Endothelial cell of umbilical vein (primary cell): ENCODE data around the gene MCF2L. TPM values are rescaled to one million over a fixed set of nuclear protein-coding genes. Genes with fewer than 3 reads are reported as not detected.
"Not testable (repeated sequence)": the region's sequence is repeated elsewhere in the genome, so short reads cannot be mapped to it uniquely, and the experiment has no call there.

Source experiments
- BruUV-seq: library from RNA; stranded (reverse); fragments of 400-500 nt; replicated peaks from 2 replicates; lab custom pipeline; 2021; lab: Mats Ljungman, UMichigan
- CTCF ChIA-PET: fragments of 300-600, 350-600 bp; sonication (Branson Sonifier 250); formaldehyde crosslinking; loops from one replicate; lab custom pipeline; 2021; ENCODE audit warnings: antibody characterized with exemption, inconsistent platforms; lab: Charles Lee
- POLR2A ChIA-PET: fragments of 300-600, 350-600 bp; sonication (Branson Sonifier 250); formaldehyde crosslinking; loops from one replicate; lab custom pipeline; 2021; ENCODE audit warnings: antibody characterized with exemption, inconsistent platforms; lab: Charles Lee
- DNase-seq: peaks from one replicate; pipeline ENCODE4 v3.0.0-alpha.2; 2011; ENCODE audit warnings: low read depth, low spot score
- FAIRE-seq: peaks from 2 replicates; lab custom pipeline; 2011; peaks lifted over from hg19 to GRCh38; lab: Jason Lieb, UNC
- H2AFZ ChIP-seq: 2 replicates; pipeline ENCODE4 v1.6.0; 2012; ENCODE audit warnings: low read depth, low read length, control low read depth, inconsistent platforms
- H3K27ac ChIP-seq: 2 replicates; pipeline ENCODE4 v1.5.1; 2011; ENCODE audit warnings: low read depth, mild to moderate bottlenecking, control low read depth, low read length, moderate library complexity; ENCODE audit not compliant: insufficient read depth
- H3K27me3 ChIP-seq, 2 experiments: 2 replicates each; pipeline versions ENCODE4 v1.6.0 to v1.6.1; 2011; ENCODE audit warnings: low read length in 2 of 2, mixed read lengths in 1 of 2; ENCODE audit not compliant: control insufficient read depth in 2 of 2, insufficient read depth in 2 of 2
- H3K36me3 ChIP-seq, 2 experiments: 2 replicates in 1 of 2; 3 replicates in 1 of 2; pipeline ENCODE4 v1.5.1; 2011; ENCODE audit warnings: low read length in 2 of 2, mild to moderate bottlenecking in 1 of 2, moderate library complexity in 1 of 2; ENCODE audit not compliant: control insufficient read depth in 2 of 2, insufficient read depth in 2 of 2; ENCODE audit errors: extremely low read depth in 1 of 2
- H3K4me1 ChIP-seq: 3 replicates; pipeline ENCODE4 v1.5.1; 2011; ENCODE audit warnings: mild to moderate bottlenecking, low read length; ENCODE audit not compliant: control insufficient read depth, insufficient read depth; ENCODE audit errors: extremely low read depth
- H3K4me2 ChIP-seq: 2 replicates; pipeline ENCODE4 v1.6.1; 2011; ENCODE audit warnings: low read length, control low read depth, mixed read lengths; ENCODE audit not compliant: insufficient read depth
- H3K4me3 ChIP-seq, 3 experiments: fragments of 200-600 bp in 1 of 3; sonication (generic), shearing (Covaris generic) in 1 of 3; replicated peaks in 1 of 3; 2 replicates each; pipeline ENCODE4 v1.5.1; 2011 to 2016; ENCODE audit warnings: control low read depth in 3 of 3, low read length in 3 of 3, mild to moderate bottlenecking in 2 of 3, inconsistent platforms in 1 of 3, low read depth in 1 of 3, moderate library complexity in 1 of 3; ENCODE audit not compliant: insufficient read depth in 1 of 3
- H3K79me2 ChIP-seq: 2 replicates; pipeline ENCODE4 v1.6.0; 2012; ENCODE audit warnings: low read length, inconsistent platforms; ENCODE audit not compliant: control insufficient read depth, insufficient read depth
- H3K9ac ChIP-seq: replicated peaks from 2 replicates; pipeline ENCODE3; 2011; ENCODE audit warnings: low read length, control low read depth; ENCODE audit not compliant: insufficient read depth; ENCODE audit errors: extremely low read depth
- H3K9me1 ChIP-seq: replicated peaks from 3 replicates; pipeline ENCODE4 v1.6.0; 2011; ENCODE audit warnings: mild to moderate bottlenecking, low read length; ENCODE audit not compliant: control insufficient read depth, insufficient read depth; ENCODE audit errors: extremely low read depth
- H3K9me3 ChIP-seq: replicated peaks from 2 replicates; pipeline ENCODE4 v1.5.1; 2012; ENCODE audit warnings: low read length, inconsistent platforms; ENCODE audit not compliant: control insufficient read depth, insufficient read depth
- H4K20me1 ChIP-seq: replicated peaks from 2 replicates; pipeline ENCODE3; 2011; ENCODE audit warnings: mild to moderate bottlenecking, low read length; ENCODE audit not compliant: control insufficient read depth, insufficient read depth; ENCODE audit errors: extremely low read depth
- EZH2 ChIP-seq: IDR thresholded peaks from 2 replicates; pipeline ENCODE4 v1.6.1; 2012; ENCODE audit warnings: borderline replicate concordance, low read depth, mild to moderate bottlenecking, moderate library complexity, low read length, inconsistent platforms; ENCODE audit not compliant: severe bottlenecking
- FOS ChIP-seq: IDR thresholded peaks from 2 replicates; pipeline ENCODE4 v1.6.1; 2011; ENCODE audit warnings: mild to moderate bottlenecking, low read length, moderate library complexity, borderline replicate concordance; ENCODE audit not compliant: insufficient read depth
- POLR2A ChIP-seq: IDR thresholded peaks from 2 replicates; pipeline ENCODE4 v1.6.1; 2012; ENCODE audit warnings: low read depth, mild to moderate bottlenecking, control low read depth, low read length
- dilution Hi-C: fragments of 300-500 bp; cut with MboI; formaldehyde crosslinking; loops from one replicate; pipeline ENCODE4 v1.15.0; 2019; ENCODE audit warnings: low sequenced_read_pairs; ENCODE audit not compliant: extremely low pct_ligation_motif_present
- intact Hi-C: fragments of 100-400 bp; cut with micrococcal nuclease; formaldehyde crosslinking; loops from one replicate; pipeline ENCODE4 v1.10.0; 2022
- polyA plus RNA-seq, 4 experiments: library from polyadenylated mRNA; depleted of rRNA in 3 of 4; stranded (reverse) in 3 of 4; unstranded in 1 of 4; fragments of >200 nt; gene quantifications; 2 replicates each; pipeline versions ENCODE4 v1.2.1 to v1.2.3, GENCODE V29; 2011 to 2012; ENCODE audit warnings: missing spikeins in 1 of 4
- total RNA-seq: library from RNA; stranded (reverse); gene quantifications from 2 replicates; pipeline ENCODE4 v1.2.3, GENCODE V29; 2021
- TF ChIP-seq, protein P1 (sequence below), 2 donors: IDR thresholded peaks; 1 replicate in 1 of 2; 2 replicates in 1 of 2; pipeline ENCODE4 v1.5.1; 2011; ENCODE audit warnings: low read length in 2 of 2, mild to moderate bottlenecking in 2 of 2, moderate library complexity in 2 of 2, control low read depth in 1 of 2, inconsistent platforms in 1 of 2, low read depth in 1 of 2; ENCODE audit not compliant: insufficient read depth in 1 of 2; ENCODE audit errors: extremely low read depth in 1 of 2

Gene MCF2L
- total and polyA plus RNA-seq, 2 donors (not counting 3 experiments of a cell fraction or from before 2014, with no cell fraction given), result 0.33 to 0.58 TPM

DNA sequence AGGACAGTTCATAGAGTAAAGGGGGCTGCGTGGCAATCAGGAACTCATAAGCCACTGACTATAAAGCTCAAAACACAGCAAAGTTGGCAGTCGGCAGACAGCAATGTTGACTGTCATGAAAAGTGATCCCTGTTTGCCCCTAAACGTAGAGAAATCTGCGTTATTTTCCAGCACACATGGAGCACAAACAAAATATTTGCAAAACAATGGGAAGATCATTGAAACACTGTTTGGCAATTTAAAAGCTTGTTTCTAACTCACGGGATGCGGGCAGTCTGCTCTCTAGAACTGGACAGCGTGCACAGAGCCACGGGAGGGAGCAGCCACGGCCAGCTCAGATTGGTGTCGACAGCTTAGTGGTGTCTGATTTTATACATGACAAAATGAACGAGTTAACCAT is 130.1 kb downstream of the MCF2L start:
- no TSS peak for BruUV-seq
- CTCF ChIA-PET, result interaction anchor here (1.0 to 1.3 kb wide), 2 partner anchors 10 to 13 kb away, joined by 3 to 5 read pairs; no protein-coding TSS in a partner anchor
- no peaks in the 10 kb centered on the region for H3K79me2 ChIP-seq
- no peak overlapping the region for H2AFZ ChIP-seq
- dilution Hi-C loops, result no loop called here
- no peaks in the 10 kb centered on the region for H3K36me3 ChIP-seq
- H3K9ac ChIP-seq, result no peak overlapping the region
- POLR2A ChIA-PET, result no interaction called here
- H3K4me2 ChIP-seq, result no peak overlapping the region
- H3K4me3 ChIP-seq, result no peak overlapping the region
- no peaks in the 10 kb centered on the region for H3K4me1 ChIP-seq
- no peaks in the 10 kb centered on the region for H4K20me1 ChIP-seq
- TF ChIP-seq, protein P1, sequence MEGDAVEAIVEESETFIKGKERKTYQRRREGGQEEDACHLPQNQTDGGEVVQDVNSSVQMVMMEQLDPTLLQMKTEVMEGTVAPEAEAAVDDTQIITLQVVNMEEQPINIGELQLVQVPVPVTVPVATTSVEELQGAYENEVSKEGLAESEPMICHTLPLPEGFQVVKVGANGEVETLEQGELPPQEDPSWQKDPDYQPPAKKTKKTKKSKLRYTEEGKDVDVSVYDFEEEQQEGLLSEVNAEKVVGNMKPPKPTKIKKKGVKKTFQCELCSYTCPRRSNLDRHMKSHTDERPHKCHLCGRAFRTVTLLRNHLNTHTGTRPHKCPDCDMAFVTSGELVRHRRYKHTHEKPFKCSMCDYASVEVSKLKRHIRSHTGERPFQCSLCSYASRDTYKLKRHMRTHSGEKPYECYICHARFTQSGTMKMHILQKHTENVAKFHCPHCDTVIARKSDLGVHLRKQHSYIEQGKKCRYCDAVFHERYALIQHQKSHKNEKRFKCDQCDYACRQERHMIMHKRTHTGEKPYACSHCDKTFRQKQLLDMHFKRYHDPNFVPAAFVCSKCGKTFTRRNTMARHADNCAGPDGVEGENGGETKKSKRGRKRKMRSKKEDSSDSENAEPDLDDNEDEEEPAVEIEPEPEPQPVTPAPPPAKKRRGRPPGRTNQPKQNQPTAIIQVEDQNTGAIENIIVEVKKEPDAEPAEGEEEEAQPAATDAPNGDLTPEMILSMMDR (IDR thresholded peaks at IDR 0.05; ENCODE audit: extremely low read depth in 1 of 2, insufficient read depth in 1 of 2, low read depth in 1 of 2, low read length in 2 of 2), result no peak
- no peak for TF ChIP-seq FOS
- no peak for TF ChIP-seq EZH2
- no peak for TF ChIP-seq POLR2A
- no peaks in the 10 kb centered on the region for H3K9me1 ChIP-seq
- no peaks in the 10 kb centered on the region for H3K9me3 ChIP-seq
- no peak overlapping the region for H3K27ac ChIP-seq
- H3K27me3 ChIP-seq, result no peaks in the 10 kb centered on the region
- FAIRE-seq, result no peak
- no peak for DNase-seq
- intact Hi-C loops, result no loop called here

DNA sequence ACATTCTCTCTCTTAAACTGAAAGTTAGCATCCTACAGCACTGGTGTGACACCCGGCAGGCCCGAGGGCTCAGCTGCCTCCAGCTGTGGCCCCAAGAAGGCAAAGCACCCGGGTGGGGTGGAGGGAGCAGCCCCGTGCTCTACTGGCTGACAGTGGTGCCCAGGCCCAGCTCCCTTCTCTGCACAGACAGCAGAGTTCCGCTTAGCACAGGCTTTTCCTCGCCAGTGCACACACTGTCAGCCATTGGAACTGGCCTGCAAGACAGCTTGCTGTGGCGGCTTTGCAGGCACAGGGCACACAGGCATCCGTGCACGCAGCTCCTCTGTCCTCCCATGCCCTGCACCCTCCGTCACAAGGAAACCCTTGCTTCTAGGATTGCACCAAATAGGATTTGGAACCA is 133.3 kb downstream of the MCF2L start:
- H3K4me3 ChIP-seq, H3K4me2 ChIP-seq, H4K20me1 ChIP-seq, DNase-seq, BruUV-seq, H2AFZ ChIP-seq, FAIRE-seq, H3K9me1 ChIP-seq, intact Hi-C loops, H3K27me3 ChIP-seq, POLR2A ChIA-PET, H3K4me1 ChIP-seq, dilution Hi-C loops, H3K27ac ChIP-seq, H3K9me3 ChIP-seq, H3K36me3 ChIP-seq, H3K79me2 ChIP-seq, H3K9ac ChIP-seq: not testable (repeated sequence)
- CTCF ChIA-PET, result interaction anchor here (1.2 kb wide), 1 partner anchor 11 kb away, joined by 4 read pairs; no protein-coding TSS in a partner anchor
